Fibroblast of skin of scalp (primary cell): ENCODE data around the gene CS. TPM values are rescaled to one million over a fixed set of nuclear protein-coding genes. Genes with fewer than 3 reads are reported as not detected.
"Not testable (repeated sequence)": the region's sequence is repeated elsewhere in the genome, so short reads cannot be mapped to it uniquely, and the experiment has no call there.

ENCODE experiments used
- DNase-seq: peaks from one replicate; pipeline ENCODE4 v3.0.0-alpha.2; 2013
- polyA plus RNA-seq, 2 experiments: library from polyadenylated mRNA; unstranded; fragments of 120-200 nt; gene quantifications; one replicate each; pipeline ENCODE4 v1.2.1, GENCODE V29; 2013; ENCODE audit not compliant: insufficient read length in 2 of 2

The CS gene
- 134 TPM for polyA plus RNA-seq (2013, experiment 1 of 2; ENCODE audit: insufficient read length)
- 141 TPM for polyA plus RNA-seq (2013, experiment 2 of 2; ENCODE audit: insufficient read length)

DNA sequence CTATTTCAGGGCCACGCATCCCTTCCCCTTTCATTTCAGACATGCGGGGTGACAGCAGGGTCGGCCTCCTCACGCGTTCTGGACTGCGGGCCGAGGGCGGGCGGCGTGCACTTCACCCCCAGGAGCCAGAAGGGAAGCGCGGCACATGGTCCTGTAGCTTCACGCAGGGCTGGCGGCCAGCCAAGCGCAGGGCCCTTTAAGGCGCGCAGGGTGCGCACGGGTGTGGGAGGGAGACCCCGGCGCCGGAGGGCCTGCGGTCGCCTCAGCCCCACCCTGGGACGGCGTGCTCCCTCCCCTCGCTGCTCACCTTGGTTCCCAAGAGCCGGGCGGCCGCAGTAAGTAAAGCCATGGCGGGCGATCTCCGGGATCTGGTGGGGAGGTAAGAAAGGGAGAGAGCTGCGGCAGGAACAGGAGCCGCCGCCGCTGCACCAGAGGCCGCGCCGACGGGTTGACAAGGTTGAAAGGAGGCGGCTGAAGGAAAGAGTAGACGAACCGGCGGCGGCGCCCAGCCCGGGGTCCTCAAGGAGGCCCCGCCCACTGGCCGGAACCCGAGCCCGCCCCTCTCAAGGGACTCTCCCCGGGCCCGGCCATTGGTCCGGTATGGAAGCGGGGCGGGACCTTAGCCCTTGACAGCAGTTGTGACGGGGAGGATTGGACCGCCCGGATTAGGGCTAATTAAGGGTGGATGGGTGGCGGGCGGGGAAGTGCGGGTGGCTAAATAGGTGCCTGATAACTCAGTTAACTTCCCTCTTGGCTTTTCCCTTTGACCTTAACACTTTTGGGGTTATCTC lies at the start of gene CS:
Gene CS (minus strand): TSS at position 478 of the 791 bp plus-strand sequence. CDS start 129 bp downstream, at position 349.
- DNase-seq = peak; percentile 99

DNA sequence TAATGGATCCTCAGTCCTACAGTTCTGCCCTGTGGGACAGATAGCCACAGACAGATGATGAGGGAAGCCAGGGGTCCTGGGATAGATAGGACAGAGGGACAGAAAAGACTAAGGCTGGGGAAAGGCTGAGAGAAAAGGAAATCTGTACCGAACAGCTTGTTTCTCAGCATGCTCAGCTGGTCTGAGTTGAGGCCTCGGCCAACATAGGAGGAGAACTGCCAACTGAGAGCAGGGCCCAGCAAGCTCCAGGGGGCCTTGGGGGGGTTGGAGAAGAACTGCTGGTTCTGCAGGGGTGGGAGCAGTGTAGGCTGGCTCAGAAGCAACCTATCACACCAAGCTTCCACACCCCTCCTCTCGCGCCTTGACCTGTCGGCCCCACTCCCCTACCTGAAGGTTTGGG lies 48.6 kb upstream of the CS start:
- DNase-seq = no peak

DNA sequence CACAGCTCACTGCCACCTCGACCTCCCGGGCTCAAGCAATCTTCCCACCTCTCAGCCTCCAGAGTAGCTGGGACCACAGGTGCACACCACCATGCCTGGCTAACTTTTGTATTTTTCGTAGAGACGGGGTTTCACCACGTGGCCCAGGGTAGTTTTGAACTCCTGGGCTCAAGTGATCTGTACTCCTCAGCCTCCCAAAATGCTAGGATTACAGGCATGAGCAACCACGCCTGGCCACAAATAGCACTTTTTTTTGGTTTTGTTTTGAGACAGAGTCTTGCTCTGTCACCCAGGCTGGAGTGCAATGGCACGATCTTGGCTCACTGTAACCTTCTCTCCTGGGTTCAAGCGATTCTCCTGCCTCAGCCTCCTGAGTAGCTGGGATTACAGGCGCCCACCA lies 47.1 kb upstream of the CS start:
- not testable (repeated sequence) for DNase-seq

DNA sequence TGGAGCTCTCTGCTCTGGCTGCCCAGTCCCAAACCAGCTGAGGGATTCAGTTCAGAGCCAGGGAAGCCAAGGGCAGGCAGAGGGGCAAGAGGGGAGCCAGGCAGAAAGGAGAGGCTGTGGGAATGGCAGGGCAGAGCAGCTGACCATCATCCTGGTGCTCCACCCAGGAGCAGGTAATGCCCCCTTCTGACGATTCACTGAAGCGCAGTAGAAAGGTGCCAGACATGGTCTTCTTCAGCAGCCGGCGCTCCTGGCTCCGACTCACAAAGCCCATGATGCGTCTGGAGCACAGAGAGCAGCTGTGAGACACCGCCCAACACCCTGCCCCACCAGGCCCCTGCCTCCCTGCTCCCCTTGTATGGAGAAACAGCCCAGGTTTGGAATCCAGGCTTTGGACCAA lies 46.5 kb upstream of the CS start:
- DNase-seq = no peak

DNA sequence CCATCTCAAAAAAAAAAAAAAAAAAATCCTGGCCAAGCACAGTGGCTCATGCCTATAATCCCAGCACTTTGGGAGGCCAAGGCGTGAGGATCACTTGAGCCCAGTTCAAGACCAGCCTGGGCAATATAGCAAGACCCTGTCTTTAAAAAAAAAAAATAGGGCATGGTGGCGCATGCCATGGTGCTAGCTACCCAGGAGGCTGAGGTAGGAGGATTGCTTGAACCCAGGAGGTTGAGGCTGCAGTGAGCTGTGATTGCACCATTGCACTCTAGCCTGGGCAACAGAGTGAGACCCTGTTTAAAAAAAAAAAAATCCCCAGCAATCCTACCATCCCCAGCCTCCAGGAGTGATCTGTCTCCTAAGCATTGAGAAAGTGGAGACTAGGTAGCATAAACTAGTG lies 42.2 kb upstream of the CS start:
- not testable (repeated sequence) for DNase-seq

DNA sequence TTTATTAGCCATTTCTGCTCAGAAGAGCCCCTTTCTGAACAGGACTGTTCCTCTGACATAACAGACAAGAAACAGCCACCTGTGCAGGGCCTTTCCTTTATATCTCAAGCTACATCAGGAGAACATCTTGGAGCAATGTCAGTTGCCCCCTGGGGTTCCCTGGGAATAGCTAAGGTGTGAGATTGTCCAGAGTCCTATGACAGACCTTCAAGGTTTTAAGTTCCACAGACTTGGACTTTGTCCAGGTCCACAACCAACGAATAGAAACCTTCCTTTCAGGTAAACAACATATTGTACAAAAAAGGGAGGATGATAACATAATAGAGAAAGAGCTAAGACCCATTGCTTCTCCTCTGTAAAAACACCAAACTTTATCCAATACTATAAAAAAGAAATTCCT lies 41.5 kb upstream of the CS start:
- DNase-seq = no peak

DNA sequence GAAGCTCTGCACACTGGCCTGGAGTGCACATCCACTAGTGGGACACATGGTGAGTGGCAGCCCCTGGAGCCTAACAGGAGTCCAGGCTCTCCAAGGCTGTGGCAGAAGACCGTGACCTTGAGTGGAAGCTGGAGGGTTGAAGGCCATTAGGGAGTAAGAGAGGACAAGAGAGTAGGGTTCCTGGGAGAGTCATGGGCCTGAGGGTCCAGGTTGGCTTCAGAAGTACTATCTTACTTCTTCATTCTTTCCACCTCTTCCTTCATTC lies 39.0 kb upstream of the CS start:
- no peak for DNase-seq

DNA sequence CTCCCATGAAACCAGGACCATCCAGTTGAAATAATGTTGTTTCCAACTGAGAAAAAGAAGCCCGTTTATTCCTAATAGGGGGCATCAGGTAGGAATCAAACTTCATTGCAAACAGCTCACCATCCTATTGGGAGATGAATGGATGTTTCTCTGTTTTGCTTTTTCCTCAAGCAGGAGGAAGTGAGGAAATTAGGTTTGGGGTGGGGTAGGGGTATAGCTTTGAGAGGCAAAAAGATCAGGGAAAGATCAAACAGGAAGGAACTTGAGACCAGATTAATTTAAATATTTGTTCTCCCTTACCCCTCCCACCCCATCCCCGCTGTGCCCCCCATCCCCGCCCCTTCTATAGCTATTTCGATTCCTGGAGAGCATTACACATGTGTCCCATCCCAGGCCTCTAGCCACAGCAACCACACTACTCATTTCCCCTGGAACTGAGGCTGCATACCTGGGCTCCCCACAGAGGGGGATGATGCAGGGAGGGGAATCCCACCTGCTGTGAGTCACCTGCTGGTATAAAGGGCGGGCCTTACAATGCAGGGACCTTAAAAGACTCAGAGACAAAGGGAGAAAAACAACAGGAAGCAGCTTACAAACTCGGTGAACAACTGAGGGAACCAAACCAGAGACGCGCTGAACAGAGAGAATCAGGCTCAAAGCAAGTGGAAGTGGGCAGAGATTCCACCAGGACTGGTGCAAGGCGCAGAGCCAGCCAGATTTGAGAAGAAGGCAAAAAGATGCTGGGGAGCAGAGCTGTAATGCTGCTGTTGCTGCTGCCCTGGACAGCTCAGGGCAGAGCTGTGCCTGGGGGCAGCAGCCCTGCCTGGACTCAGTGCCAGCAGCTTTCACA lies 38.4 kb upstream of the CS start, which contains the start of gene IL23A:
Gene IL23A (plus strand): TSS at position 577 of the 850 bp plus-strand sequence. CDS start 161 bp downstream, at position 738.
- no peak for DNase-seq

DNA sequence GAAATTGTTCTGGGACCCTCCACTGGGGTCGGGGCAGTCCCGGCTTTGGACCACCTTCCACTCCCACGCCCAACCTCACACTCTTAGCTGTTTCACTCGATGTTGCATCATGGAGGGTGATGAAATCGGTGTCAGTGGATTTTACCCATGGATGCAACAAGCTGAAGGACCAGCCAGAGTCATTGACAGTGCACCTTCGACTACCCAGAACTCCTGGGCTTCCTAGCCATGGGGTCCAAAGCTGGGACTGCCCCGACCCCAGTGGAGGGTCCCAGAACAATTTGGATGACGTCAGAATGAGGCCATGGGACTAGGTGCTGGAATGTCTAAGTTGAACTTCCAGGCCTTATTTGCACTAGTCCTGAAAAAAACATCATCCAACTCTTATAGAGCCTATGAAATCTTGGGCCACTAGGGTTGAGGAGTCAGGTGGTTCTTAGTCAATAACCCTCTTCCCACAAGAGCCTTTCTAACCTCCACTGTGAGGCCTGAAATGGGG lies 37.7 kb upstream of the CS start:
- DNase-seq = no peak

DNA sequence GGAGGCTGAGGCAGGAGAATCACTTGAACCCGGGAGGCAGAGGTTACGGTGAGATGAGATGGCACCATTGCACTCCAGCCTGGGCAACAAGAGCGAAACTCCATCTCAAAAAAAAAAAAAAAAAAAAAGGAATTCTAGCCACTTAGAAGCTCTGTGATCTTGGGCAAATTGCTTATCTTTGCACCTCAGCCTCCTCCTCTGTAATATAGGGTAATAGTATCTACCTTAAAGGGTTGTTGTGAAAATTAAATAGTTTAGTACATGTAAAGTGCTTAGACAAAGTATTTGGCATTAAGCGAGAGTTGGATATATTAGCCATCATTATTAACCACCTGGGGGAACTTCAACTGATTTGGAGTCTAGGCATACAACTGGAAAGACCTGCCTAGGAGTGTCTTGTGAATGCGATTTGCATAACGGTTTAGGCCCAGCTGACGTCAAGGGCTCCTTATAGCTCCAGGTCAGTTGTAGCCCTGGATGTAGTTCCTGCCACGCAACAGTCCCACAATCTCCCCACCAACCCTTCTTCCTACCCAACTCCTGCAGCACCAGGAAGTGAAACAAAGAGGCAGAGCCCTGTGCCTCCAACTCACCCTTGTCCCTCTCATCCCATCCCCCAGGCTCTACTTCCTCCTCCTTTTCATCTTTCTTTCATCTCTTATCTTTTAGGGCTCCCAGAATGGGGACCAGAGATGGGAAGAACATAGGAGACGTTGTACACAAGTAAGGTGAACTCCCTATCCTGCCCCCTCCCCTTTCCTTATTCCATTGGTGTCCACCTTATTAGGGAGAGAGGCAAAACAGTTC lies 36.4 kb upstream of the CS start:
- no peak for DNase-seq

DNA sequence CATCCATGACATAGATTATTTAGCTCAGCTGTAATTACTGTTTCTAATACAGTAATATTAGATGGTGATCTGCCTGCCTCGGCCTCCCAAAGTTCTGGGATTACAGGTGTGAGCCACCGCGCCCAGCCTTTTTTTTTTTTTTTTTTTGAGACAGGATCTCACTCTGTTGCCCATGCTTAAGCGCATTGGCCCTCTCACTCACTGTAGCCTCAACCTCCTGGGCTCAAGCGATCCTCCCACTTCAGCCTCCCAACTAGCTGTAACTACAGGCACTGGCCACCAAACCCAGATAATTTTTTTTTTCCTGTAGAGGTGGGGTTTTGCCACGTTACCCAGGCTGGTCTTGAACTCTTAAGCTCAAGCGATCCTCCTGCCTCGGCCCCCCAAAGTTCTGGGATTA lies 35.4 kb upstream of the CS start:
- DNase-seq = not testable (repeated sequence)

DNA sequence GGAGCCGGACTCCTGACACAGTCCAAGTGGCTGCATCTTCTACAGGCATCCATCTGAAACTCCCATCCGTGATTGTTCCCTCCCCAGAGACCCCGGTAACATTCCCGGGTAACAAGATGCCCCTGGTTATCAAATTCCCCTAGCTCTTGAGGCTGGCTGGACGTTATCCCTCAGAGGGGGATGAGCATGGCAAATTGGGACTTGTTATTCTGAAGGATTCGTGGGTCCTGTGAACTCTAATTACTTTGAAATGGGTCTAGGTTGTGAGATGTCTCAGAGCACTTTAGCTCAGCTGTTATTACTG lies 34.3 kb upstream of the CS start:
- no peak for DNase-seq

DNA sequence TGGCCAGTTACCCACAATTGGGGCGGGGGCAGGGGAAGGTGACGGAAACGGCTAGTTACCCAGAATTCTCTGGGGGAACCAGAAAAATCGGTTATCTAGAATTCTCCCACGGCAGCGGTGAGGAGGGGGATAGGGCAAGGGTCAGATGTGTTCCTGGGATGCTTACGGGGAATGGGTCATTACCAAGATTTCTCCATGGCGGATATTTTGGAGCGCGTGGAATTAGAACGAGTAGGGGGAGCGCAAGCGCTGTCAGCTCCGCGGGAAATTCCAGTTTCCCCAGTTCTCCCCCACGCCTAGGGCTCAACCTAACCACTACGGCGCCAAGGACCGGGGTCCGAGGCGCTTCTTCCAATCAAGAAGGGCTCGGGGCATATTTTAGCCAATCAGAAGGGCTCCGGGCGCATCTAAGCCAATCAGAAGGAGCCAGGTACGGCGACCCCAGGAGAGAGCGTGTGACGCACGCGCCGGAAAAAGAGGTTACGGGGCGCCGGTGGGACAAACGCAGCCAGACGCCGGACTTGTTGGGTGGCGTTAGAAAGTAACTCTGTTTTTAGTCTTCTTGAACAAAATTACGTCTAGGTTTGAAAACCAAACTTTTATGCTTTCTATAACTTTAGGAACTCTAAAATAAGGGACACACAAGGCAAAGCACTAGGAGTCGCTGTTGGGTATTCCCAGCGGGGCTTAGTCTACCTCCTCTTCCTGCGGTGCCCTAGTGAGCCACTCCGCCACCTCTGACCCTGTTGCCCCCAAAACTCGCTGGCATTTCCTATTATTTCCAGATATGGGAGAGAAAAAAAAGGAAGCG lies 33.8 kb upstream of the CS start, which contains the start of gene PAN2:
Gene PAN2 (minus strand): TSS at position 322 of the 811 bp plus-strand sequence. CDS start 906 bp downstream, outside the sequence.
- peak; percentile 98 for DNase-seq

DNA sequence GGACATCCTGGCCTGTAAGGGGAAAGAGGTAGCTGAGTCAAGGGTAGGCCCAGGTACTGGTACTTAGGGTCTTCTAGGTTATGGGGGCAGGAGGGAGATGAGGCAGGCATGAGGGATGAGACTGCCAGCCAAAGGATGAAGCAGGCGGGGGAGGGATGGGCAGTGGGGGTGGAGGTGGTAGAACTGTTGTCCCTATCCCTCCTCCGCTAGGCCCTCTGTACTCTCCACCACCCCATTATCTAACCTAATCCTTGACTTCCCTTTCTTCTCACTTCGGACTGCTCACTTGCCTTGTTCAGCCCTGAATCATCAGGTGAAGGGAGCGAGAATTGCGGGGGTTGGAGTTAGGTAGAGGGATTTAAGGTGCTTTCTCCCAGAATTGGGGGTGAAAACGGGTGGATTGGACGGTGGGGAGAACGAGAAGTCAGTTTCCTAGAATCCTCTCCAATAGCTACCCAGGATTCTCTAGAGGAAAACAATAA lies 33.1 kb upstream of the CS start:
- no peak for DNase-seq

DNA sequence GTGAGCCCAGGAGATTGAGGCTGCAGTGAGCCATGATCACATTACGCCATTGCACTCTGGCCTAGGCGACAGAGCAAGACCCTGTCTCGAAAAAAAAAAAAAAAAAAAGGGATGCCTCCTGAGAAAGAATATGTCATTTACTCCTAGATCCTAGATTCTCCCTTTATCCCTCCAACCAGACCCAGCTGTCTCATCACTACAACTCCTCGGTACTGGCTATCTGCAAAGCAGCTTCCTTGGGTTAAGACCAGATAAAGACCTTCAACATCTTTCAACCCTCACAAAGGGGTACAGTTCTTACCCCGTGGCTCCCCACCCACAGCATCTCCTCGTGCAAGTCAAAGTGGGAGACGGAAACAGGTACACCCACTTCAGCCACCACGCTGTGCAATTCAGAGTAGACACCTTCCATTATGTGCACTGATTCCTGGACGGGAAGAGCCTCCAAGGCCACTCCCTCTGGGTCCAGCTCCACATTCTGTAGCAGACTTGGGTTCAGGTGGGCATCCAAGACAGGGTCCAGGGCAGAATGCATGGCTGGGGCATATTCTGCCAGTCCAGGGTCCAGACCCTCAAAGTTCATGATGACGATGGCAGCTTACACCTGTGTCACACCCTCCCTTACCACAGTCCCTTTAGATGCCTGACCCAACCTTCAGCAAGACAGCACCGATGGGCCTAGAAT lies 32.5 kb upstream of the CS start:
- DNase-seq = no peak

DNA sequence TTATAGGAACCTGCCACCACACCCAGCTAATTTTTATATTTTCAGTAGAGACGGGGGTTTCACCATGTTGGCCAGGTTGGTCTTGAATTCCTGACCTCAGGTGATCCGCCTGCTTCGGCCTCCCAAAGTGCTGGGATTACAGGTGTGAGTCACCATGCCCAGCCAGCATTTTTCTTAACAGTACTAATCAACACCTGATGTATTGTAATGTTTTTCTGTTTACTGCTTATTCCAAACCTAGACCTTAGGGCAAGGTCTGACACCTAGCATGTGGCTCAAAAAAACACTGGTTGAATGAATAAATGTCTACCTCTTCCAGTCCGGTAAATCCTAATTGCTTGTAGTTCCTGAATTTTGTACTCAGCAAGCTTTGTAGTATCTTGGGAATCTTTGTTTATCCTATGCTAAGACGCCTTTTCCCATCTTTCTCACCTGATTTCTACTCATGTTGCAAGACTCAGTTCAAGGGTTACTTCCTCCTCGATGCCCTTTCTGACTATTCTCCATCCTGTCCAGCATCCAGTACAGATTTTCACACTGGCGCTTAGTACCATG lies 30.9 kb upstream of the CS start:
- no peak for DNase-seq

DNA sequence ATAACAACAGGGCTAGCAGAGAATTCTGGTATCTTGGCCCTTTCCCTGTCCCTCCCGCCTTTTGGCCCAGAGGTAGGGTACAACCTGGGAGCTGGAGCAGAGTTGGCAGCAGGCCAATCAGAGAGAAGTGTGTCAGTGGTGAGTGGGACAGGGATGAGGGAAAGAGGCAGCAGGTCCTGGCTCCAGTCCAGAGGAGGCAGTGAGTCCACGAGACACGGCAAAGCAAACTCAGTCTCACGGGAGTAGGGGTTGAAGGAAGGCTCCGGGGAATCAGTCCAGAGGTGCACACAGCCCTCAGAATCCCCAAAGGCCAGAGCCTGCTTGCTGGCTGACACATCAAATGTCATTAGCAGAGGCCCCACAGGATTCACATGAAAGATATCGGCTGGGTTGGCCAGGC lies 26.4 kb upstream of the CS start:
- DNase-seq = no peak

DNA sequence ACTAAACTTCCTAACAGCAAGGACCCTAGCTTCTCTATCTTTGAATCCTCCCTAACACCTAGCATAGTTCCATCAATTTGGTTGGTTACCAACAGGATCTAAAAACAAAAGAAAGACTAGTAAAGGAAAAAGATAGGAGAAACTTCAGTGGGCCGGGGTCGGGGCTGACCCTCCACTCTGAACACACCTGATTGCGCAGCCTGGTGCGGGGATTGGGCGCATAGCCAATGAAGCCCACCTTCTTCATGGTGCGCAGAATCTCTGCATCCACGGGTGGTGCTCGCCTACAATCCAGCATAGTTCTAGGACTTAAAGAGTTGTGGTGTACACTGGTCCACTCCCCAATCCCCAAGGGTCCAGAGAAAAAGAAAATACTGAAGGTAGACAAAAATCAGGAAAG lies 26.0 kb upstream of the CS start:
- DNase-seq = no peak

DNA sequence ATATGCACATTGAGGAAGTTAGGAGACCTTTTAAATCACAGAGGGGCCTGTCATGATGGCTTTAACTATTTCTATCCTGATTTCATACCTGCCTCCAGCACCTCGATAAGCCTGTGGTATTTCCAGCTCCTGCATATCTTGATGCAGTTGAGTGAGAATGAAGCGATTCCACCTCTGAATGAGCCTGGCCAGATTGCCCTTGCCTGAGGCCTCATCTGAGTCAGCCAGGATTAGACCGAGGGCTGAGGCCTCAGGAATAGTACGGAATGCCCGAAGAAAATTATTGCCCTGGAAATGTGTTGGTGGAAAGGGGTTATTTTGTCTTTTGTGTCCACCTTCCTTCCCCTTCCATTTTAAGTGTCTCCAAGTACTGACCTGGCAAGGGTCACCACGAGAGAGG lies 24.1 kb upstream of the CS start:
- no peak for DNase-seq

DNA sequence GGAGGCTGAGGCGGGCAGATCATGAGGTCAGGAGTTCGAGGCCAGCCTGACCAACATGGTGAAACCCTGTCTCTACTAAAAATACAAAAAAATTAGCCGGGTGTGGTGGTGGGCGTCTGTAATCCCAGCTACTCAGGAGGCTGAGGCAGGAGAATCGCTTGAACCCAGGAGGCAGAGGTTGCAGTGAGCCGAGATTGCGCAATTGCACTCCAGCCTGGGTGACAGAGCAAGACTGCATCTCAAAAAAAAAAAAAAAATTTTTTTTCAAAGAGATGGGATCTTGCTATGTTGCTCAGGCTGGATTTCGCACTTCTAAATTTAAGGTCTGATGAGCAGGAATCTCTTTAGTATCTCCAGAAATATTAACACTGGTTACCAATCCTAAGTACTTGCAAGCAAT lies 21.5 kb upstream of the CS start:
- DNase-seq = not testable (repeated sequence)

DNA sequence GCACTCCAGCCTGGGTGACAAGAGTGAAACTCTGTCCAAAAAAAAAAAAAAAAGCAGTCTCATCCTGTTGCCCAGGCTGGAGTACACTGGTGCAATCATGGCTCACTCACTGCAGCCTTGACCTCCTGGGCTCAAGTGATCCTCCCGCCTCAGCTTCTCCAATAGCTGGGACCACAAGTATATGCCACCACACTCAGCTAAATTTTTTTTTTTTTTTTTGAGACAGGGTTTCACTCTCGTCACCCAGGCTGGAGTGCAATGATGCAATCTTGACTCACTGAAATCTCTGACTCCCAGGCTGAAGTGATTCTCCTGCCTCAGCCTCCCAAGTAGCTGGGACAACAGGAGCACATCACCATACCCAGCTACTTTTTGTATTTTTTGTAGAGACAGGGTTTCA lies 20.9 kb upstream of the CS start:
- DNase-seq = no peak
